HCT116 (cell line): ENCODE measurements around the gene RAI1. TPM values are rescaled to one million over a fixed set of nuclear protein-coding genes. Genes with fewer than 3 reads are reported as not detected.

Source experiments
- ATAC-seq: fragments of 200-7000 bp; cut with Tn5 transposase; 2 replicates; pipeline ENCODE4 v1.9.1; 2020; ENCODE audit warnings: mild to moderate bottlenecking, moderate library complexity
- BruUV-seq: library from RNA; stranded (reverse); fragments of 400-500 nt; replicated peaks from 2 replicates; lab custom pipeline; 2021; lab: Mats Ljungman, UMichigan
- CTCF ChIA-PET: fragments of 300-600 bp; sonication (Branson Sonifier 250); formaldehyde crosslinking; loops from one replicate; lab custom pipeline; 2021; ENCODE audit warnings: antibody characterized with exemption; lab: Charles Lee
- POLR2A ChIA-PET: fragments of 300-600, 350-600 bp; sonication (Branson Sonifier 250); formaldehyde crosslinking; loops from one replicate; lab custom pipeline; 2021; ENCODE audit warnings: antibody characterized with exemption; lab: Charles Lee
- RAD21 ChIA-PET, 2 experiments: fragments of 300-600 bp; sonication (Branson Sonifier 250); formaldehyde crosslinking; loops; one replicate each; lab custom pipeline; 2023; ENCODE audit warnings: low total read pairs in 2 of 2; ENCODE audit not compliant: uncharacterized antibody in 2 of 2, unreplicated experiment in 2 of 2, low non-redundant PET in 1 of 2; lab: Charles Lee
- DNase-seq: peaks from one replicate; pipeline ENCODE4 v3.0.0-alpha.2; 2010; ENCODE audit warnings: low read depth, low spot score
- H2AFZ ChIP-seq: fragments of 200-600 bp; shearing (Covaris generic), sonication (generic); 2 replicates; pipeline ENCODE4 v1.6.1; 2017; ENCODE audit warnings: low read depth, mixed run types, mixed read lengths, antibody characterized with exemption, low read length; ENCODE audit not compliant: poor library complexity, severe bottlenecking
- H3K27ac ChIP-seq: 2 replicates; pipeline ENCODE4 v1.5.1; 2012; ENCODE audit warnings: low read depth, low read length
- H3K27me3 ChIP-seq: fragments of 200-600 bp; sonication (generic); 2 replicates; pipeline ENCODE4 v1.6.1; 2016; ENCODE audit warnings: mixed run types, low read length, mixed read lengths; ENCODE audit not compliant: insufficient read depth
- H3K36me3 ChIP-seq, 2 experiments: fragments of 200-500 bp in 1 of 2; fragments of 200-600 bp in 1 of 2; sonication (Bioruptor generic) in 1 of 2; sonication (generic) in 1 of 2; 2 replicates each; pipeline versions ENCODE4 v1.5.1 to v1.6.1; 2014 to 2016; ENCODE audit warnings: low read length in 2 of 2, inconsistent platforms in 1 of 2, mixed read lengths in 1 of 2, mixed run types in 1 of 2; ENCODE audit not compliant: insufficient read depth in 2 of 2, control insufficient read depth in 1 of 2
- H3K4me1 ChIP-seq, 2 experiments: fragments of 200-600 bp in 1 of 2; sonication (generic) in 1 of 2; 2 replicates each; pipeline versions ENCODE4 v1.5.1 to v1.6.1; 2012 to 2017; ENCODE audit warnings: low read length in 2 of 2, inconsistent platforms in 1 of 2, mild to moderate bottlenecking in 1 of 2, mixed read lengths in 1 of 2, mixed run types in 1 of 2, moderate library complexity in 1 of 2; ENCODE audit not compliant: insufficient read depth in 2 of 2, control insufficient read depth in 1 of 2
- H3K4me2 ChIP-seq: fragments of 200-600 bp; sonication (generic); 2 replicates; pipeline ENCODE4 v1.6.1; 2017; ENCODE audit warnings: mixed run types, low read length, mixed read lengths
- H3K4me3 ChIP-seq, 2 experiments: fragments of 200-600 bp in 1 of 2; sonication (generic) in 1 of 2; replicated peaks in 1 of 2; 2 replicates each; pipeline ENCODE4 v1.5.1; 2011 to 2016; ENCODE audit warnings: low read length in 2 of 2, control low read depth in 1 of 2, low read depth in 1 of 2, mild to moderate bottlenecking in 1 of 2, mixed read lengths in 1 of 2, mixed run types in 1 of 2
- H3K79me2 ChIP-seq: fragments of 200-600 bp; sonication (generic); 2 replicates; pipeline ENCODE4 v1.6.1; 2017; ENCODE audit warnings: mild to moderate bottlenecking, mixed run types, low read length, moderate library complexity, mixed read lengths; ENCODE audit not compliant: insufficient read depth
- H3K9ac ChIP-seq: fragments of 200-600 bp; sonication (generic); 2 replicates; pipeline ENCODE4 v1.6.1; 2016; ENCODE audit warnings: low read length, mixed read lengths
- H3K9me2 ChIP-seq: fragments of 200-600 bp; sonication (generic), shearing (Covaris generic); 2 replicates; pipeline ENCODE4 v1.6.1; 2017; ENCODE audit warnings: mixed run types, mild to moderate bottlenecking, moderate library complexity; ENCODE audit not compliant: insufficient read depth
- H3K9me3 ChIP-seq, 2 experiments: fragments of 200-500 bp in 1 of 2; fragments of 200-600 bp in 1 of 2; sonication (Bioruptor generic) in 1 of 2; sonication (generic) in 1 of 2; 2 replicates each; pipeline ENCODE4 v1.6.1; 2014 to 2017; ENCODE audit warnings: low read length in 2 of 2, mixed read lengths in 2 of 2, inconsistent platforms in 1 of 2, low read depth in 1 of 2, mild to moderate bottlenecking in 1 of 2, mixed run types in 1 of 2, moderate library complexity in 1 of 2; ENCODE audit not compliant: control insufficient read depth in 1 of 2, insufficient read depth in 1 of 2
- H4K20me1 ChIP-seq: fragments of 200-600 bp; sonication (generic), shearing (Covaris generic); 2 replicates; pipeline ENCODE4 v1.6.1; 2017; ENCODE audit warnings: mixed run types, mild to moderate bottlenecking, moderate library complexity; ENCODE audit not compliant: insufficient read depth
- ATF3 ChIP-seq: IDR thresholded peaks from 2 replicates; pipeline ENCODE4 v1.6.1; 2012
- CEBPB ChIP-seq: IDR thresholded peaks from 2 replicates; pipeline ENCODE4 v1.6.1; 2012; ENCODE audit warnings: low read depth
- EGR1 ChIP-seq: IDR thresholded peaks from 2 replicates; pipeline ENCODE4 v1.6.1; 2012; ENCODE audit warnings: low read depth
- EZH2 ChIP-seq: fragments of 200-600 bp; sonication (generic); IDR thresholded peaks from 2 replicates; pipeline ENCODE4 v1.6.1; 2017; ENCODE audit warnings: antibody characterized with exemption, mixed run types
- JUND ChIP-seq: IDR thresholded peaks from 2 replicates; pipeline ENCODE4 v1.6.1; 2012
- POLR2A ChIP-seq: IDR thresholded peaks from 2 replicates; pipeline ENCODE4 v1.7.0; 2011; ENCODE audit warnings: borderline replicate concordance; ENCODE audit not compliant: insufficient read depth, insufficient read length; ENCODE audit errors: extremely low read depth
- RAD21 ChIP-seq: IDR thresholded peaks from 2 replicates; pipeline ENCODE4 v1.6.1; 2012; ENCODE audit warnings: low read depth, mild to moderate bottlenecking
- REST ChIP-seq: IDR thresholded peaks from 2 replicates; pipeline ENCODE4 v1.6.1; 2012; ENCODE audit warnings: low read depth
- SIN3A ChIP-seq: IDR thresholded peaks from 2 replicates; pipeline ENCODE4 v1.6.1; 2012; ENCODE audit warnings: low read depth
- SRF ChIP-seq: IDR thresholded peaks from 2 replicates; pipeline ENCODE4 v1.6.1; 2012; ENCODE audit warnings: low read depth
- ZBTB33 ChIP-seq: IDR thresholded peaks from 2 replicates; pipeline ENCODE4 v1.6.1; 2011; ENCODE audit warnings: mild to moderate bottlenecking, low read length, moderate library complexity; ENCODE audit not compliant: insufficient replicate concordance; ENCODE audit errors: extremely low read depth
- ZFX ChIP-seq: fragments of 450-650 bp; IDR thresholded peaks from 2 replicates; pipeline ENCODE4 v1.6.1; 2017
- intact Hi-C: fragments of 100-400 bp; cut with micrococcal nuclease; formaldehyde crosslinking; loops from 2 replicates; pipeline ENCODE4 v1.10.0; 2022
- total RNA-seq: library from RNA; stranded (reverse); gene quantifications from one replicate; pipeline ENCODE4 v1.2.1, GENCODE V29; 2021; ENCODE audit not compliant: unreplicated experiment

The RAI1 gene
- total RNA-seq, 1 experiment from 2014 or later, result 38.5 TPM

GRCh38 chr17:17845046-17845775, 164.0 kb downstream of the RAI1 start:
- DNase-seq (no peak), ATAC-seq (no peak)
- Histone ChIP-seq H3K9me2 (no peaks in the 10 kb centered on the region), H4K20me1 (no peaks in the 10 kb centered on the region), H3K27me3 (no peaks in the 10 kb centered on the region), H3K79me2 (no peaks in the 10 kb centered on the region), H3K27ac (no peak overlapping the region), H3K36me3 (no peaks in the 10 kb centered on the region), H3K4me2 (no peak overlapping the region), H3K9me3 (no peaks in the 10 kb centered on the region), H3K9ac (no peak overlapping the region), H2AFZ (no peak overlapping the region), H3K4me1 (peaks cover 47 to 49% of the 10 kb centered on the region in 2 experiments), H3K4me3 (no peak overlapping the region)
- ChIA-PET CTCF (interaction anchor here (1.2 kb wide), 1 partner anchor 74 kb away, joined by 3 read pairs; no protein-coding TSS in a partner anchor), RAD21 (no interaction called here), POLR2A (interaction anchor here (1.6 kb wide), 1 partner anchor 8 kb away, joined by 6 read pairs; the partner anchor contains the start of gene SREBF1)
- intact Hi-C loops, result no loop called here
- no TSS peak for BruUV-seq
- TF ChIP-seq EZH2 (no peak), ATF3 (no peak)

GRCh38 chr17:17846003-17846402, 164.7 kb downstream of the RAI1 start:
- Histone ChIP-seq H3K27me3 (no peaks in the 10 kb centered on the region), H3K9ac (no peak overlapping the region), H3K4me1 (peaks cover 47 to 53% of the 10 kb centered on the region in 2 experiments), H3K4me3 (no peak overlapping the region), H3K27ac (no peak overlapping the region), H3K79me2 (no peaks in the 10 kb centered on the region), H3K4me2 (no peak overlapping the region), H3K9me3 (no peaks in the 10 kb centered on the region), H3K9me2 (no peaks in the 10 kb centered on the region), H4K20me1 (no peaks in the 10 kb centered on the region), H3K36me3 (no peaks in the 10 kb centered on the region), H2AFZ (no peak overlapping the region)
- ATAC-seq (no peak), DNase-seq (no peak)
- ChIA-PET RAD21 (no interaction called here), POLR2A (interaction anchor here (1.6 kb wide), 1 partner anchor 9 kb away, joined by 6 read pairs; the partner anchor contains the start of gene SREBF1), CTCF (interaction anchor here (1.2 kb wide), 1 partner anchor 73 kb away, joined by 3 read pairs; no protein-coding TSS in a partner anchor)
- BruUV-seq, result no TSS peak
- intact Hi-C loops, result no loop called here
- no peak for TF ChIP-seq EGR1
- TF ChIP-seq SIN3A, result no peak
- no peak for TF ChIP-seq JUND
- no peak for TF ChIP-seq ZBTB33
- no peak for TF ChIP-seq RAD21
- TF ChIP-seq EZH2, result no peak
- no peak for TF ChIP-seq SRF
- TF ChIP-seq CEBPB, result no peak
- no peak for TF ChIP-seq REST
- no peak for TF ChIP-seq POLR2A
- no peak for TF ChIP-seq ZFX
